Mononuclear cell (primary cell): ENCODE measurements around the gene ABI1. TPM values are rescaled to one million over a fixed set of nuclear protein-coding genes. Genes with fewer than 3 reads are reported as not detected.

Experiments
- H3K27me3 ChIP-seq: 2 replicates; pipeline ENCODE4 v1.6.0; 2011; ENCODE audit warnings: low read length, control low read depth; ENCODE audit not compliant: insufficient read depth
- H3K4me1 ChIP-seq: 2 replicates; pipeline ENCODE4 v1.5.1; 2011; ENCODE audit warnings: mild to moderate bottlenecking, low read length, control low read depth; ENCODE audit not compliant: insufficient read depth
- H3K4me3 ChIP-seq: 2 replicates; pipeline ENCODE4 v1.5.1; 2011; ENCODE audit warnings: mild to moderate bottlenecking, low read length, moderate library complexity
- H3K9me3 ChIP-seq: 2 replicates; pipeline ENCODE4 v1.5.1; 2011; ENCODE audit warnings: low read depth, mild to moderate bottlenecking, control low read depth, low read length
- total RNA-seq: library from RNA; depleted of rRNA; stranded (reverse); fragments of >200 nt; gene quantifications from one replicate; pipeline ENCODE4 v1.2.3, GENCODE V29; 2012

The ABI1 gene
- total RNA-seq, 1 donor: 100 TPM

GRCh38 chr10:26703096-26703495 lies 157.7 kb downstream of the ABI1 start:
- no peaks in the 10 kb centered on the region for H3K27me3 ChIP-seq
- no peak overlapping the region for H3K4me3 ChIP-seq
- H3K9me3 ChIP-seq: no peaks in the 10 kb centered on the region
- H3K4me1 ChIP-seq: peaks cover 34% of the 10 kb centered on the region

- Histone ChIP-seq H3K27me3 (no peaks in the 10 kb centered on the region), H3K4me3 (no peak overlapping the region), H3K4me1 (peaks cover 33% of the 10 kb centered on the region), H3K9me3 (no peaks in the 10 kb centered on the region)
Observed at GRCh38 chr10:26700884-26701630, 159.7 kb downstream of the ABI1 start.

GRCh38 chr10:26699631-26700030 lies 161.1 kb downstream of the ABI1 start:
- Histone ChIP-seq H3K9me3 (no peaks in the 10 kb centered on the region), H3K4me1 (peaks cover 33% of the 10 kb centered on the region), H3K27me3 (no peaks in the 10 kb centered on the region), H3K4me3 (no peak overlapping the region)

GRCh38 chr10:26698909-26699308 lies 161.8 kb downstream of the ABI1 start:
- no peak overlapping the region for H3K4me3 ChIP-seq
- no peaks in the 10 kb centered on the region for H3K9me3 ChIP-seq
- no peaks in the 10 kb centered on the region for H3K27me3 ChIP-seq
- H3K4me1 ChIP-seq: peaks cover 33% of the 10 kb centered on the region

- H3K4me3 ChIP-seq: peak overlapping the region; percentile 91
- no peaks in the 10 kb centered on the region for H3K27me3 ChIP-seq
- H3K9me3 ChIP-seq: no peaks in the 10 kb centered on the region
- peaks cover 33% of the 10 kb centered on the region for H3K4me1 ChIP-seq
Observed at GRCh38 chr10:26697922-26698608, 162.7 kb downstream of the ABI1 start.

GRCh38 chr10:26697163-26697921 lies 163.4 kb downstream of the ABI1 start, which contains the start of gene PDSS1:
TSS of gene PDSS1 (plus strand) at chr10:26697701. CDS start at chr10:26697712, 11 bp downstream.
- Histone ChIP-seq H3K4me3 (peak within 1 kb of the TSS; percentile 91), H3K9me3 (no peaks in the 10 kb centered on the region), H3K27me3 (no peaks in the 10 kb centered on the region), H3K4me1 (peaks cover 33% of the 10 kb centered on the region)

- Histone ChIP-seq H3K9me3 (no peaks in the 10 kb centered on the region), H3K4me3 (peak overlapping the region; percentile 91), H3K27me3 (no peaks in the 10 kb centered on the region), H3K4me1 (peaks cover 36% of the 10 kb centered on the region)
Observed at GRCh38 chr10:26696786-26697162, 164.0 kb downstream of the ABI1 start.

Other genes starting within 250 kb of the ABI1 start
- 2.4 TPM for gene PDSS1, start 163.3 kb downstream of the ABI1 start, total RNA-seq
- 6.3 TPM for gene ANKRD26, start 239.5 kb upstream of the ABI1 start, total RNA-seq